ENCODE measurements around the gene LRP2. TPM values are rescaled to one million over a fixed set of nuclear protein-coding genes. Genes with fewer than 3 reads are reported as not detected.

LRP2 gene
- total and polyA plus RNA-seq, 10 of the 15 experiments (the other 5 are each of a cell fraction or from before 2014, with no cell fraction given) = 0.01 to 0.19 (median 0.06) TPM; not detected in 5

GRCh38 chr2:169139145-169139544 is 223.2 kb downstream of the LRP2 start:
- DNase-seq (ENCODE audit: low read depth, low spot score) = no peak
- no TSS peak for BruUV-seq (replicated peaks)

More at GRCh38 chr2:169139145-169139544, 223.2 kb downstream of the LRP2 start:
- TF ChIP-seq ZNF24 (IDR thresholded peaks at IDR 0.05) (no peak), PBX3 (IDR thresholded peaks at IDR 0.05; ENCODE audit: insufficient replicate concordance, low read depth, low read length) (no peak), ZNF622 (IDR thresholded peaks at IDR 0.05) (no peak), TCF7 (IDR thresholded peaks at IDR 0.05; ENCODE audit: borderline replicate concordance) (no peak), MTA2 (IDR thresholded peaks at IDR 0.05; ENCODE audit: low read depth) (no peak), BRCA1 (IDR thresholded peaks at IDR 0.05; ENCODE audit: low read depth, low read length) (no peak), YY1 (IDR thresholded peaks at IDR 0.05; ENCODE audit: low read depth, low read length) (no peak), USF2 (IDR thresholded peaks at IDR 0.05; ENCODE audit: borderline replicate concordance, low read depth, low read length) (no peak), TAF1 (IDR thresholded peaks at IDR 0.05; ENCODE audit: borderline replicate concordance, low read depth, low read length) (no peak), HDAC2 (IDR thresholded peaks at IDR 0.05) (no peak), PML (IDR thresholded peaks at IDR 0.05; ENCODE audit: low read length) (no peak), ZBTB40 (IDR thresholded peaks at IDR 0.05; ENCODE audit: borderline replicate concordance) (no peak), MYB (IDR thresholded peaks at IDR 0.05; ENCODE audit: borderline replicate concordance, low read depth, low read length) (no peak), RBBP5 (conservative IDR thresholded peaks at IDR 0.05) (no peak), JUNB (IDR thresholded peaks at IDR 0.05) (no peak)
- ChIA-PET CTCF (interaction anchor here (1.0 to 7.5 kb wide), 5 partner anchors 7 to 182 kb away, joined by 3 to 105 read pairs (median 6); no protein-coding TSS in a partner anchor), RAD21 (ENCODE audit: unreplicated experiment) (interaction anchor here (1.2 to 1.6 kb wide), 2 partner anchors 9 to 29 kb away, joined by 3 to 5 read pairs; no protein-coding TSS in a partner anchor), POLR2A (no interaction called here), SMC1A (ENCODE audit: uncharacterized antibody, unreplicated experiment) (interaction anchor here (1.4 kb wide), 1 partner anchor 16 kb away, joined by 6 read pairs; no protein-coding TSS in a partner anchor)
- H3K4me1 ChIP-seq (ENCODE audit: control insufficient read depth, insufficient read depth, low read length) = no peaks in the 10 kb centered on the region
- in situ Hi-C loops (cut with MboI) (no loop called here), intact Hi-C loops (cut with micrococcal nuclease; ENCODE audit: unreplicated experiment) (no loop called here)
- H3K79me2 ChIP-seq (ENCODE audit: control insufficient read depth, insufficient read depth, low read length) = no peaks in the 10 kb centered on the region
- H3K4me3 ChIP-seq = no peak overlapping the region
- H3K36me3 ChIP-seq (ENCODE audit: control insufficient read depth in 2 of 2, insufficient read depth in 2 of 2, low read length in 1 of 2) = no peaks in the 10 kb centered on the region
- no peak overlapping the region for H3K9ac ChIP-seq (ENCODE audit: control insufficient read depth, insufficient read depth, low read length)
- ATAC-seq (no peak), FAIRE-seq (no peak)
- H3K9me3 ChIP-seq (replicated peaks; ENCODE audit: control insufficient read depth, insufficient read depth, low read length) = no peaks in the 10 kb centered on the region
- WGBS (ENCODE audit: insufficient coverage, insufficient replicate concordance, low lambda C conversion rate, missing lambda C conversion rate) = 52% methylated on average over 7 of the region's 7 CpGs
- no peaks in the 10 kb centered on the region for H3K27me3 ChIP-seq (replicated peaks in 1 of 2; ENCODE audit: control insufficient read depth in 2 of 2, insufficient read depth in 2 of 2, low read length in 1 of 2)
- H3K4me2 ChIP-seq (ENCODE audit: control insufficient read depth, insufficient read depth) = no peak overlapping the region
- no peaks in the 10 kb centered on the region for H4K20me1 ChIP-seq (ENCODE audit: control insufficient read depth, insufficient read depth)
- no peak overlapping the region for H2AFZ ChIP-seq (ENCODE audit: control insufficient read depth, low read depth, low read length)
- no peak overlapping the region for H3K27ac ChIP-seq (ENCODE audit: control insufficient read depth, insufficient read depth)

All from GM12878 (cell line).